AG04450 (cell line): Measurements from ENCODE around the gene SCG3. TPM values are rescaled to one million over a fixed set of nuclear protein-coding genes. Genes with fewer than 3 reads are reported as not detected.

Source experiments
- CTCF ChIA-PET: fragments of 300-600, 350-600 bp; formaldehyde crosslinking; extraction: SDS; loops from one replicate; lab custom pipeline; 2022; ENCODE audit warnings: antibody characterized with exemption, inconsistent platforms; lab: Charles Lee
- POLR2A ChIA-PET: fragments of 350-600 bp; formaldehyde crosslinking; extraction: SDS; loops from one replicate; lab custom pipeline; 2021; ENCODE audit warnings: antibody characterized with exemption, inconsistent platforms; lab: Yijun Ruan, JAX
- DNase-seq: peaks from one replicate; pipeline ENCODE4 v3.0.0-alpha.2; 2011; ENCODE audit warnings: low read depth, low spot score
- H3K27ac ChIP-seq: one replicate; pipeline ENCODE4 v1.5.1; 2012; ENCODE audit warnings: low read depth, low read length, control low read depth
- H3K27me3 ChIP-seq: one replicate; pipeline ENCODE4 v1.6.0; 2012; ENCODE audit warnings: low read length; ENCODE audit not compliant: control insufficient read depth, insufficient read depth
- H3K4me3 ChIP-seq: 2 replicates; pipeline ENCODE4 v1.5.1; 2011; ENCODE audit warnings: mild to moderate bottlenecking, low read depth, low read length, control low read depth
- H3K9me3 ChIP-seq: 2 replicates; pipeline ENCODE4 v1.5.1; 2012; ENCODE audit warnings: low read length; ENCODE audit not compliant: control insufficient read depth, insufficient read depth
- polyA plus RNA-seq: library from polyadenylated mRNA; depleted of rRNA; stranded (reverse); fragments of >200 nt; gene quantifications from 2 replicates; pipeline ENCODE4 v1.2.3, GENCODE V29; 2011
- TF ChIP-seq, protein P1 (sequence below): IDR thresholded peaks from 2 replicates; pipeline ENCODE4 v1.5.1; 2011; ENCODE audit warnings: low read depth, low read length, control low read depth, inconsistent platforms

Gene SCG3
- polyA plus RNA-seq, 1 experiment, result not detected

DNA sequence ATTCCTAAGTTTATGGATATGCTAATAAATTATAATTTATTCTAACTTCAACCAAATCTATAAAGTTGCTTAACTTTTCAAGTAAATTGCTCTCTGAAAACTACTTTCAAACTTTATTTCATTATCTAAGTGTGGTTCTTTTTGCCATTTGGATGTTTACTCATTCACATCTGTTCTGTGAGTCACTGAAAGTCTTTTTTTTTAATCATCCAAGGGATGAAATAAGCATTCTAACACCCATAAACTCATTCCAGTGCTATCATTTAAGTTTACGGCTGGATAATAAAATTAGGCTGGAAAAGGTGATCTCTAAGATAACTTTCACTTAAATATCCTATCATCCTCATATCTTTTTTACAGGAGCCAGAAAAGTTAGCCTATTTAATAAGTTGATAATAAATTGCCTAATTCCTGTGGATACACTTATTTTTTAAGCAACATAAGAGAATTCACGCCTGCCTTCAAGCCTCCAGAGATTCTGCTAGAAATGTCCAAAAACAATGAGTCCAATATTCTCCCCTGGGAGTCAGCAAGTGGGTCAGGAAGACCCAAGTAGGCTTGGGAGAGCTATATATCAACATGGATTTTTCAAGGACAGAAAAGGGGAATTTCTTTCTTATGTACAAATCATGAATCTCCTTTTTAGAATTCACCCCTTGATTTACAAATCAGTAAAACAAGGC lies 25.8 kb downstream of the SCG3 start:
- no peak overlapping the region for H3K4me3 ChIP-seq
- H3K9me3 ChIP-seq, result no peaks in the 10 kb centered on the region
- no peaks in the 10 kb centered on the region for H3K27me3 ChIP-seq
- H3K27ac ChIP-seq, result no peak overlapping the region
- TF ChIP-seq, protein P1, sequence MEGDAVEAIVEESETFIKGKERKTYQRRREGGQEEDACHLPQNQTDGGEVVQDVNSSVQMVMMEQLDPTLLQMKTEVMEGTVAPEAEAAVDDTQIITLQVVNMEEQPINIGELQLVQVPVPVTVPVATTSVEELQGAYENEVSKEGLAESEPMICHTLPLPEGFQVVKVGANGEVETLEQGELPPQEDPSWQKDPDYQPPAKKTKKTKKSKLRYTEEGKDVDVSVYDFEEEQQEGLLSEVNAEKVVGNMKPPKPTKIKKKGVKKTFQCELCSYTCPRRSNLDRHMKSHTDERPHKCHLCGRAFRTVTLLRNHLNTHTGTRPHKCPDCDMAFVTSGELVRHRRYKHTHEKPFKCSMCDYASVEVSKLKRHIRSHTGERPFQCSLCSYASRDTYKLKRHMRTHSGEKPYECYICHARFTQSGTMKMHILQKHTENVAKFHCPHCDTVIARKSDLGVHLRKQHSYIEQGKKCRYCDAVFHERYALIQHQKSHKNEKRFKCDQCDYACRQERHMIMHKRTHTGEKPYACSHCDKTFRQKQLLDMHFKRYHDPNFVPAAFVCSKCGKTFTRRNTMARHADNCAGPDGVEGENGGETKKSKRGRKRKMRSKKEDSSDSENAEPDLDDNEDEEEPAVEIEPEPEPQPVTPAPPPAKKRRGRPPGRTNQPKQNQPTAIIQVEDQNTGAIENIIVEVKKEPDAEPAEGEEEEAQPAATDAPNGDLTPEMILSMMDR, result no peak
- no peak for DNase-seq
- ChIA-PET POLR2A (no interaction called here), CTCF (interaction anchor here (1.5 to 1.6 kb wide), 2 partner anchors 69 to 70 kb away, joined by 4 to 8 read pairs; no protein-coding TSS in a partner anchor)

DNA sequence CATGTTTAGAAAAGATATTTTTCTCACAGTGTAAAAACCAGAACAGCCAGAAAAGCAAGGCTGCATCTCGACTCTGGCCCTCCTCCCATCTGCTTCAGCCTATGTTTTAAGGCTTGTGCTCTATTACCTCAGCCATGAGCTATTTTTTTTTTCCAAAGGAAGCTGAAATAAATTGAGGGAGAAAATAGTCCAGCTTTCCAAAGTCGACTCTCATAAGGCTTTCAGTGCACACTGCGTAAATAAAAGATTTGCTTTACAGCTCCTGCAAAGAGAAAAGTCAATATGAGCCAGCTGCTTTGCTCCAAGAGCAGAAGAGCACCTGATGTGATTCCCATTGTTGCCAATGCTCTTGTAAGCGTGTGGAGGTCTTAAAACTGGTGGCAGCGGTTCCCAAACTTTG lies 26.7 kb downstream of the SCG3 start:
- Histone ChIP-seq H3K4me3 (no peak overlapping the region), H3K27me3 (no peaks in the 10 kb centered on the region), H3K27ac (no peak overlapping the region), H3K9me3 (no peaks in the 10 kb centered on the region)
- DNase-seq, result no peak
- ChIA-PET POLR2A (no interaction called here), CTCF (interaction anchor here (0.9 to 1.6 kb wide), 2 partner anchors 58 to 68 kb away, joined by 4 read pairs; no protein-coding TSS in a partner anchor)
- TF ChIP-seq, protein P1, result no peak

DNA sequence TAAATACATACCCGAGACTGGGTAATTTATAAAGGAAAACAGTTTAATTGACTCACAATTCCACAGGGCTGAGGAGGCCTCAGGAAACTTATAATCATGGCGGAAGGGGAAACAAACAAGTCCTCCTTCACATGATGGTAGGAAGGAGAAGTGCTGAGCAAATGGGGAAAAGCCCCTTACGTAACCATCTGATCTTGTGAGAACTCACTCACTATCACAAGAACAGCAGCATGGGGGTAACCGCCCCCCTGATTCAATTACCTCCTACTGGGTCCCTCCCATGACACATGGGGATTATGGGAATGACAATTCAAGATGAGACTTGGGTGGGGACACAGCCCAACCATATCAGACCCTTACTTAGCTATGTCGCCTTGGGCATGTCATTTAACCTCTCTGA lies 27.7 kb downstream of the SCG3 start:
- Histone ChIP-seq H3K27me3 (no peaks in the 10 kb centered on the region), H3K4me3 (no peak overlapping the region), H3K27ac (no peak overlapping the region), H3K9me3 (no peaks in the 10 kb centered on the region)
- TF ChIP-seq, protein P1, result no peak
- DNase-seq, result no peak
- CTCF ChIA-PET, result interaction anchor here (0.8 to 3.4 kb wide), 2 partner anchors 59 to 68 kb away, joined by 3 to 16 read pairs; no protein-coding TSS in a partner anchor
- POLR2A ChIA-PET, result no interaction called here

DNA sequence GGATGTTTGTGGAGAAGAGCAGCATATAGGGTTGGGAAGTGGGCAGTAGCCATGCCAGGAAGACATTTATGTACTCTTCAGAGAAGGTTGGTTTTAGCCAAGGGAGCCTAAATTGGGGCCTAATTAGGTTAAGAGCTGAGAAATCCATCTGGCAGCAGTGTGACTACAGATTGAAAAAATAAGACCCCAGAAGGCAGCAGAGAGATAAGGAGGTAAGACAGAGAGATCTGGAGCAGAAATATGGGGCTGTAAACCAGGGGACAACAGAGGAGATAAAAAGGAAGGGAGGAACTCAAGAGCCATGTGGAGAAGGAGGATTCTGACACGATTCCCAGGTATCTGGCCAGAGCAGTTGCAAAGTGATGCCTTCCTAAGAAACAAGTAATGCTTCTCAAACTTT lies 32.9 kb downstream of the SCG3 start:
- POLR2A ChIA-PET, result no interaction called here
- DNase-seq, result no peak
- CTCF ChIA-PET, result no interaction called here
- Histone ChIP-seq H3K9me3 (no peaks in the 10 kb centered on the region), H3K27me3 (no peaks in the 10 kb centered on the region), H3K4me3 (no peak overlapping the region), H3K27ac (no peak overlapping the region)
- TF ChIP-seq, protein P1, result no peak

DNA sequence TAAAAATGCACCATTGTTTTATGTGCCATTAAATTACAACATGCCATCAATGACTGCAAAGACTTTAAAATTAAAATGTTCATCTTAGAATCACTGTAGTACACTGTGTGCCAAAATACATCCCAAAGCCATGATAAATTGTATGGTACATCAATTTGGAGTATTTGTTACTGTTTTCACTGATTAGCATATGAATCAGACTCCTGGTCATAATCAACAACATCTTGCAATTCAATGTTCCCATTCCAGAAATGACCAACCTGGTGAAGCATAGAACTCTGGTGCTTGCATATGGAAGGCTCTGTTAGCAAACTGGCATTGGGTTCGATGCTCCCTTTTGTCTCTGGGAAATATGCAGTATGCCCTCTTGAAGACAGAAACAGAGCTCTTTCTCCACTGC lies 33.6 kb downstream of the SCG3 start:
- no peak for DNase-seq
- H3K27me3 ChIP-seq, result no peaks in the 10 kb centered on the region
- no peaks in the 10 kb centered on the region for H3K9me3 ChIP-seq
- no peak overlapping the region for H3K27ac ChIP-seq
- TF ChIP-seq, protein P1, result no peak
- H3K4me3 ChIP-seq, result no peak overlapping the region
- CTCF ChIA-PET, result no interaction called here
- POLR2A ChIA-PET, result no interaction called here
